Measurements from ENCODE around the gene RPUSD2. TPM values are rescaled to one million over a fixed set of nuclear protein-coding genes. Genes with fewer than 3 reads are reported as not detected.
A peak's percentile ranks its signal among the peaks of the same experiment; 100 is the strongest.

The RPUSD2 gene
- polyA plus RNA-seq, 1 experiment: 5.9 TPM

- DNase-seq (ENCODE audit: low read depth, low spot score): no peak
- ChIA-PET CTCF (interaction anchor here (1.7 to 4.3 kb wide), 6 partner anchors 10 to 304 kb away, joined by 4 to 31 read pairs (median 14); partner anchors contain the start of genes CCDC32 and VPS18), POLR2A (no interaction called here)
- Histone ChIP-seq H3K4me3 (ENCODE audit: low read depth, low read length) (no peak overlapping the region), H3K9me3 (ENCODE audit: control insufficient read depth, insufficient read depth, low read length) (no peaks in the 10 kb centered on the region), H3K27ac (ENCODE audit: low read depth, low read length) (no peak overlapping the region), H3K27me3 (ENCODE audit: control insufficient read depth, insufficient read depth, low read length) (no peaks in the 10 kb centered on the region)
- no peak for TF ChIP-seq CTCF (IDR thresholded peaks at IDR 0.05; ENCODE audit: low read depth, low read length)
Observed at GRCh38 chr15:40590667-40591050, 21.6 kb downstream of the RPUSD2 start.

GRCh38 chr15:40591389-40591788, 22.3 kb downstream of the RPUSD2 start:
- no peak for TF ChIP-seq CTCF (IDR thresholded peaks at IDR 0.05; ENCODE audit: low read depth, low read length)
- no peak overlapping the region for H3K27ac ChIP-seq (ENCODE audit: low read depth, low read length)
- no peaks in the 10 kb centered on the region for H3K9me3 ChIP-seq (ENCODE audit: control insufficient read depth, insufficient read depth, low read length)
- no peak for DNase-seq (ENCODE audit: low read depth, low spot score)
- ChIA-PET POLR2A (no interaction called here), CTCF (interaction anchor here (2.9 to 4.3 kb wide), 3 partner anchors 10 to 303 kb away, joined by 12 to 31 read pairs (median 24); partner anchors contain the start of genes CCDC32 and VPS18)
- no peak overlapping the region for H3K4me3 ChIP-seq (ENCODE audit: low read depth, low read length)
- no peaks in the 10 kb centered on the region for H3K27me3 ChIP-seq (ENCODE audit: control insufficient read depth, insufficient read depth, low read length)

- H3K27me3 ChIP-seq (ENCODE audit: control insufficient read depth, insufficient read depth, low read length): no peaks in the 10 kb centered on the region
- H3K9me3 ChIP-seq (ENCODE audit: control insufficient read depth, insufficient read depth, low read length): no peaks in the 10 kb centered on the region
- DNase-seq (ENCODE audit: low read depth, low spot score): no peak
- H3K27ac ChIP-seq (ENCODE audit: low read depth, low read length): no peak overlapping the region
- no peak for TF ChIP-seq CTCF (IDR thresholded peaks at IDR 0.05; ENCODE audit: low read depth, low read length)
- H3K4me3 ChIP-seq (ENCODE audit: low read depth, low read length): no peak overlapping the region
- CTCF ChIA-PET: no interaction called here
- POLR2A ChIA-PET: interaction anchor here (0.7 kb wide), 1 partner anchor 252 kb away, joined by 5 read pairs; no protein-coding TSS in a partner anchor
Observed at GRCh38 chr15:40593165-40593564, 24.1 kb downstream of the RPUSD2 start.

GRCh38 chr15:40593588-40594428, 24.7 kb downstream of the RPUSD2 start, which contains the start of gene KNL1:
TSS of gene KNL1 (plus strand) at chr15:40594249. CDS start at chr15:40602932, 8,683 bp downstream.
- DNase-seq (ENCODE audit: low read depth, low spot score): peak; percentile 88
- Histone ChIP-seq H3K4me3 (ENCODE audit: low read depth, low read length) (peak within 1 kb of the TSS; percentile 84), H3K27me3 (ENCODE audit: control insufficient read depth, insufficient read depth, low read length) (no peaks in the 10 kb centered on the region), H3K27ac (ENCODE audit: low read depth, low read length) (peak within 1 kb of the TSS; percentile 92), H3K9me3 (ENCODE audit: control insufficient read depth, insufficient read depth, low read length) (no peaks in the 10 kb centered on the region)
- ChIA-PET CTCF (interaction anchor here (0.6 kb wide), 2 partner anchors 19 to 86 kb away, joined by 3 to 5 read pairs; no protein-coding TSS in a partner anchor), POLR2A (interaction anchor here (0.7 kb wide), 1 partner anchor 253 kb away, joined by 5 read pairs; no protein-coding TSS in a partner anchor)
- TF ChIP-seq CTCF (IDR thresholded peaks at IDR 0.05; ENCODE audit: low read depth, low read length): no peak

- TF ChIP-seq CTCF (IDR thresholded peaks at IDR 0.05; ENCODE audit: low read depth, low read length): peak; percentile 19; the same call in 1 of the 2 replicates
- H3K27ac ChIP-seq (ENCODE audit: low read depth, low read length): peak overlapping the region; percentile 92
- ChIA-PET CTCF (interaction anchor here (0.6 kb wide), 2 partner anchors 18 to 85 kb away, joined by 3 to 5 read pairs; no protein-coding TSS in a partner anchor), POLR2A (interaction anchor here (1.5 kb wide), 1 partner anchor 100 kb away, joined by 3 read pairs; the partner anchor contains the start of gene RAD51)
- no peaks in the 10 kb centered on the region for H3K9me3 ChIP-seq (ENCODE audit: control insufficient read depth, insufficient read depth, low read length)
- H3K4me3 ChIP-seq (ENCODE audit: low read depth, low read length): peak overlapping the region; percentile 84
- no peak for DNase-seq (ENCODE audit: low read depth, low spot score)
- H3K27me3 ChIP-seq (ENCODE audit: control insufficient read depth, insufficient read depth, low read length): no peaks in the 10 kb centered on the region
Observed at GRCh38 chr15:40594429-40594836, 25.3 kb downstream of the RPUSD2 start.
